ENCODE results near the gene GPR62. TPM values are rescaled to one million over a fixed set of nuclear protein-coding genes. Genes with fewer than 3 reads are reported as not detected.

The GPR62 gene
- total and polyA plus RNA-seq, 2 experiments from 2014 or later: not detected

DNA sequence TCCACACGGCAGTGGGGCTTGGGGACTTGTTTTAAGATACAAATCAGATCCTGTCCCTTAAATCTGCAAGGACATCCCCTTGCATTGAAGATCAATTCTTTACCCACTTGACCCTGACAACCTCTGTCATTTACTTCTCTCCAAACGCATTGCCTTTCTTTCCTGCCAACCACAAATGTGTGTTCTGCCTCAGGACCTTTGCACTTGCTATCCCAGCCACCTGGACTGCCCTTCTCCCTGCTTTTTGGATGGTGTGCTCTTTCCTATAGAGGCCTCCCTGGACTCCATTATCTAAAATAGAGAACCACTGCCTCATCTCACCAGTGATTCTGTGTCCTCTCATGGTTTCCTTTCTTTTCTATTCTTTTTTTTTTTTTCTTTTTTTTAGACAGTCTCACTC, 42.0 kb downstream of the GPR62 start:
- no peak for DNase-seq
- peaks cover 3% of the 10 kb centered on the region; the same call in 1 of the 2 replicates for H4K20me1 ChIP-seq (ENCODE audit: insufficient read depth)
- TF ChIP-seq EZH2 (IDR thresholded peaks at IDR 0.05; ENCODE audit: insufficient read depth, poor library complexity, severe bottlenecking): no peak
- TF ChIP-seq EZH2phosphoT487 (IDR thresholded peaks at IDR 0.05; ENCODE audit: insufficient read depth, low read depth): no peak
- H3K4me2 ChIP-seq (ENCODE audit: unreplicated experiment): no peak overlapping the region
- peaks cover 36% of the 10 kb centered on the region for H3K79me2 ChIP-seq (ENCODE audit: insufficient read depth)
- H3K9me2 ChIP-seq (ENCODE audit: insufficient read depth): no peaks in the 10 kb centered on the region
- WGBS, 2 experiments (ENCODE audit: low coverage in 1 of 2, low lambda C conversion rate in 2 of 2, missing lambda C conversion rate in 2 of 2): 47 to 50% methylated on average over 2 of the region's 2 CpGs
- no peaks in the 10 kb centered on the region for H3K27me3 ChIP-seq (replicated peaks; ENCODE audit: insufficient read depth)
- peaks cover 21% of the 10 kb centered on the region for H3F3A ChIP-seq (ENCODE audit: insufficient read depth)
- no peak overlapping the region for H2AFZ ChIP-seq
- H3K4me3 ChIP-seq: no peak overlapping the region
- peaks cover 20% of the 10 kb centered on the region; the same call in 1 of the 2 replicates for H3K36me3 ChIP-seq (ENCODE audit: low read depth)
- peaks cover 8% of the 10 kb centered on the region for H3K4me1 ChIP-seq (ENCODE audit: insufficient read depth)
- in situ Hi-C loops (cut with MboI): no loop called here
- no peaks in the 10 kb centered on the region for H3K9me3 ChIP-seq (ENCODE audit: low read depth)
- no peak overlapping the region for H3K9ac ChIP-seq
- no peak overlapping the region for H3K27ac ChIP-seq

DNA sequence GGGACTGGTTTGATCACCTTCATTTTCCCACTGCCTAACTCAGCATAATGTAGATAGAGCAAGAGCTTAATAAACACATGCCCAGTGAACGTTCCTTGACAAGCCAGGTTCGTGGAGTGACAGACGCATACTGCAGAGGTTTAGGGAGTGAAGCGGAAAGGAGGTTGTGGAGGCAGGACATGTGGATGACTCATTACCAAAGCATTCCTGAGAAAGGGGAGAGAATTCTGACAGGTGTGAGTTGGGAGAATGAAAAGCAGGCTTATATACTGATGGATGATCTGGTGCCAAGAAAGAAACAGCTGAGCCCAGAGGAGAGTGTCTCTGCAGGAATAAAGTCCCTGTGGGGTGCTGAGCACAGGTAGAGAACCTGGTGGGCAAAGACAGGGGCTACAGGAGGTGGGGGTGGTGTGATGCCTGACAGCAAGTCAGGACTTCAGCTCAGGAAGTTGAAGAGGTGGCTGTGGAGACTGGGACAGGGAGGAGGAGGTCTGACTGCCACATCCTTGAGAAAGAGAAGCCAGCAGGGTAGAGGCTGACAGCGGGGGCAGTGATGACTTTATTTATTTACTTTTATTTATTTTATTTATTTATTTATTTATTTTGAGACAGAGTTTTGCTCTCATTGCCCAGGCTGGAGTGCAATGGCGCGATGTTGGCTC, 42.9 kb downstream of the GPR62 start:
- Histone ChIP-seq H3K9ac (no peak overlapping the region), H3K79me2 (ENCODE audit: insufficient read depth) (peaks cover 27% of the 10 kb centered on the region), H3K4me1 (ENCODE audit: insufficient read depth) (peaks cover 8% of the 10 kb centered on the region), H3K9me3 (ENCODE audit: low read depth) (no peaks in the 10 kb centered on the region), H3K4me2 (ENCODE audit: unreplicated experiment) (no peak overlapping the region), H4K20me1 (ENCODE audit: insufficient read depth) (peaks cover 3% of the 10 kb centered on the region; the same call in 1 of the 2 replicates), H3K36me3 (ENCODE audit: low read depth) (peaks cover 13% of the 10 kb centered on the region; the same call in 1 of the 2 replicates), H2AFZ (no peak overlapping the region), H3K27me3 (replicated peaks; ENCODE audit: insufficient read depth) (no peaks in the 10 kb centered on the region), H3F3A (ENCODE audit: insufficient read depth) (peaks cover 12% of the 10 kb centered on the region; the same call in 1 of the 2 replicates), H3K27ac (no peak overlapping the region), H3K9me2 (ENCODE audit: insufficient read depth) (no peaks in the 10 kb centered on the region), H3K4me3 (no peak overlapping the region)
- 46% methylated on average over 7 of the region's 7 CpGs for WGBS, 2 experiments (ENCODE audit: low coverage in 1 of 2, low lambda C conversion rate in 2 of 2, missing lambda C conversion rate in 2 of 2)
- no peak for DNase-seq
- TF ChIP-seq EZH2 (IDR thresholded peaks at IDR 0.05; ENCODE audit: insufficient read depth, poor library complexity, severe bottlenecking) (no peak), EZH2phosphoT487 (IDR thresholded peaks at IDR 0.05; ENCODE audit: insufficient read depth, low read depth) (no peak)
- in situ Hi-C loops (cut with MboI): no loop called here

DNA sequence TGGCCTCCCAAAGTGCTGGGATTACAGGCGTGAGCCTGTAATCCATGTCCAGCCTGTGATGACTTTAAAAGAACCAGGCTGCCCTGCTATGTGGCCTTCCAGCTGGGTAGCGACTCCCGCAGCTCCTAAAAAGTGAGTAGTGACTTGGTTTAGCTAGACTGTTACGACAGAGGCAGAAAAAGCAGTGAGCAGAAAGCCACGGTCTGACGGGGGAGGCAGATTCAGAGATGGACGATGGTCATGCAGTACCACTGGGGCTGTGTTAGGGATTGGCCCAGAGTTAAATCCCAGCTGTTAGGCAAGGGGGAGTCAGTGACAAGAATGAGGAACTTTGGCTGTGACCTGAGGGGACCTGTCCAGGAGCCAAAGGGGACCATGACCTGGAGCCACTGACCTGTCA, 43.6 kb downstream of the GPR62 start:
- H3K4me3 ChIP-seq: no peak overlapping the region
- no peak for DNase-seq
- no peak for TF ChIP-seq EZH2phosphoT487 (IDR thresholded peaks at IDR 0.05; ENCODE audit: insufficient read depth, low read depth)
- no peak for TF ChIP-seq EZH2 (IDR thresholded peaks at IDR 0.05; ENCODE audit: insufficient read depth, poor library complexity, severe bottlenecking)
- no peaks in the 10 kb centered on the region for H3K9me2 ChIP-seq (ENCODE audit: insufficient read depth)
- in situ Hi-C loops (cut with MboI): no loop called here
- 56 to 58% methylated on average over 7 of the region's 7 CpGs for WGBS, 2 experiments (ENCODE audit: low coverage in 1 of 2, low lambda C conversion rate in 2 of 2, missing lambda C conversion rate in 2 of 2)
- no peak overlapping the region for H3K9ac ChIP-seq
- H3K27me3 ChIP-seq (replicated peaks; ENCODE audit: insufficient read depth): no peaks in the 10 kb centered on the region
- no peaks in the 10 kb centered on the region for H3K9me3 ChIP-seq (ENCODE audit: low read depth)
- H3F3A ChIP-seq (ENCODE audit: insufficient read depth): peaks cover 12% of the 10 kb centered on the region; the same call in 1 of the 2 replicates
- peaks cover 8% of the 10 kb centered on the region for H3K4me1 ChIP-seq (ENCODE audit: insufficient read depth)
- no peak overlapping the region for H2AFZ ChIP-seq
- H4K20me1 ChIP-seq (ENCODE audit: insufficient read depth): peaks cover 3% of the 10 kb centered on the region; the same call in 1 of the 2 replicates
- H3K27ac ChIP-seq: no peak overlapping the region
- H3K36me3 ChIP-seq (ENCODE audit: low read depth): peaks cover 13% of the 10 kb centered on the region; the same call in 1 of the 2 replicates
- H3K79me2 ChIP-seq (ENCODE audit: insufficient read depth): peaks cover 20% of the 10 kb centered on the region
- no peak overlapping the region for H3K4me2 ChIP-seq (ENCODE audit: unreplicated experiment)

DNA sequence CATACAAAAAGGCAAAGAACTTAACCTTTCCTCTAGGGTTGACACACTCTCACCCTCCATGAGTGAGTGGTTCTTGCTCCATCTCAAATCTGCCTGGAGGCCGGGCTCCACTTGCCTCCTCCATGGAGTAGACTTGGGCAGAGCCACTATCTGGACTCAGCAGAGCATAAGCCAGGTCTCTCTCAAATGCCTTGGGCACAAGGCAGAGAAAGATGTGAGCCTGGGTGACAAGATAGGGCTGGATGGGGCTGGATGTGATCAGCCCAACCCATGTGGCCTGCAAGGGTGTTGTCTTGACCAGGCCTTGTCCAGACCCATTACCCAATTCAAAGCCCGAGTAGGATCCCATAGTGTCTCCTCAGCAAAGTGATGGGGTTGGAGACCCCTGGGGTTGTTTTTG, 44.7 kb downstream of the GPR62 start:
- no peak for TF ChIP-seq EZH2 (IDR thresholded peaks at IDR 0.05; ENCODE audit: insufficient read depth, poor library complexity, severe bottlenecking)
- no peak for TF ChIP-seq EZH2phosphoT487 (IDR thresholded peaks at IDR 0.05; ENCODE audit: insufficient read depth, low read depth)
- Histone ChIP-seq H3K27me3 (replicated peaks; ENCODE audit: insufficient read depth) (no peaks in the 10 kb centered on the region), H3K4me2 (ENCODE audit: unreplicated experiment) (no peak overlapping the region), H3F3A (ENCODE audit: insufficient read depth) (0 out of 2 replicates have a peak, but pooled peaks cover 4% of the 10 kb centered on the region), H3K9ac (no peak overlapping the region; the same call in 1 of the 2 replicates), H4K20me1 (ENCODE audit: insufficient read depth) (no peaks in the 10 kb centered on the region), H3K27ac (no peak overlapping the region), H2AFZ (no peak overlapping the region), H3K4me1 (ENCODE audit: insufficient read depth) (no peaks in the 10 kb centered on the region; the same call in 1 of the 2 replicates), H3K79me2 (ENCODE audit: insufficient read depth) (peaks cover 9% of the 10 kb centered on the region), H3K9me2 (ENCODE audit: insufficient read depth) (no peaks in the 10 kb centered on the region), H3K36me3 (ENCODE audit: low read depth) (0 out of 2 replicates have a peak, but pooled peaks cover 4% of the 10 kb centered on the region), H3K9me3 (ENCODE audit: low read depth) (no peaks in the 10 kb centered on the region), H3K4me3 (no peak overlapping the region)
- 56 to 81% methylated on average over 2 of the region's 2 CpGs for WGBS, 2 experiments (ENCODE audit: low coverage in 1 of 2, low lambda C conversion rate in 2 of 2, missing lambda C conversion rate in 2 of 2)
- DNase-seq: no peak
- in situ Hi-C loops (cut with MboI): loop anchor here (10.0 kb wide), 1 partner anchor 115 kb away; no protein-coding TSS in a partner anchor

Data from GM23248 (cell line).